ENCODE measurements around the gene CAPN15.
"Not testable (repeated sequence)": the region's sequence is repeated elsewhere in the genome, so short reads cannot be mapped to it uniquely, and the experiment has no call there.

The CAPN15 gene

GRCh38 chr16:507527-507926 lies 20.0 kb upstream of the CAPN15 start:
- not testable (repeated sequence) for DNase-seq

- no peak for DNase-seq
Observed at GRCh38 chr16:507996-508395, 19.5 kb upstream of the CAPN15 start.

DNA sequence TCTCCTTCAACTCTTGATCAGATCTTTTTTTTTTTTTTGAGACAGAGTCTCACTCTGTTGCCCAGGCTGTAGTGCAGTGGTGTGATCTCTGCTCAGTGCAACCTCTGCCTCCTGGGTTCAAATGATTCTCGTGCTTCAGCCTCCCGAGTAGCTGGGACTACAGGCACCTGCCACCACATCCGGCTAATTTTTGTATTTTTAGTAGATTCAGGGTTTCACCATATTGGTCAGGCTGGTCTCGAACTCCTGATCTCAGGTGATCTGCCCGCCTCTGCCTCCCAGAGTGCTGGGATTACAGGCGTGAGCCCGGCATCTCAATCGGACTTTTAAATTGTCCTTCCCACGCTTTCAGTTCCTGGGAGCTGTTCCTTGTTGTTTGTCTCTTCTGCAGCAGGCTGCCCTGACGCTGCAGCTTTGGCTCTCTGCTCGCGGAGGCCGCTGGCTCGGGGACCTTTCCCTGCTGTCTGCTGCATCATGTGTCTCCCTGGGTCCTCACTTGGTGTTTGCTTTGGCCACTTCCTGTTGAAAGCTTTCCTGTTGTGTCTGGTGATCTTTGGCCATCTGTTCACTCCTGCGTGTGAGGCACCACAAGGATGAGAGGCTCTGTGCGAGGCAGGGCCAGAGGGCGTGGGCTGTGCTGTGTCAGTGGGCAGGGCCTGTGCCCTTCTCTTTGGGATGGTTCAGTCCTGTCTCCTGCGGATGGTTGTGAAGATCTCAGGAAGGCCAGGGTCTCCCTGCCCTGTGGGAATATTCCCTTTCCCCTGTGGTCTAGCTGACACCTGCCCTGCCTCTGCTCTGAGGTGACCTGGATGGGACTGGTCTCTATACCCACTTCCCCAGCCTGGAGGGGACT lies 18.4 kb upstream of the CAPN15 start:
- DNase-seq = no peak

GRCh38 chr16:510066-510825 lies 17.3 kb upstream of the CAPN15 start:
- DNase-seq = no peak

- no peak for DNase-seq
Observed at GRCh38 chr16:512802-513201, 14.7 kb upstream of the CAPN15 start.

GRCh38 chr16:513950-514349 lies 13.6 kb upstream of the CAPN15 start:
- DNase-seq = no peak

- no peak for DNase-seq
Observed at GRCh38 chr16:515175-515938, 12.2 kb upstream of the CAPN15 start.

DNA sequence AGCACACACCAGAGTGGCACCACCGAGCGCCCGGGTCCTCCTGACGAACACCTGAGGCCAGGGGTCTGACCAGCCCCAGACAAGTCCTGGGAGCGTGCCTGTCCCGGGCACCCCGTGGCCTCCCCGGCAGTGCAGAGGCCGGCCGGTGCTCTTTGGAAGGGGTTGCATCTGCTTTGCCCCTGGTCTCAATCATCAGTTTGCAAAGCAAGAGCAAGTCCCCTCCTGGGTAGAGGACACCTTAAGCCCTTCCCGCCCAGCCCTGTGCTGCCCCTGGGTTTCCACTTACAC lies 11.6 kb upstream of the CAPN15 start:
- DNase-seq = no peak

DNA sequence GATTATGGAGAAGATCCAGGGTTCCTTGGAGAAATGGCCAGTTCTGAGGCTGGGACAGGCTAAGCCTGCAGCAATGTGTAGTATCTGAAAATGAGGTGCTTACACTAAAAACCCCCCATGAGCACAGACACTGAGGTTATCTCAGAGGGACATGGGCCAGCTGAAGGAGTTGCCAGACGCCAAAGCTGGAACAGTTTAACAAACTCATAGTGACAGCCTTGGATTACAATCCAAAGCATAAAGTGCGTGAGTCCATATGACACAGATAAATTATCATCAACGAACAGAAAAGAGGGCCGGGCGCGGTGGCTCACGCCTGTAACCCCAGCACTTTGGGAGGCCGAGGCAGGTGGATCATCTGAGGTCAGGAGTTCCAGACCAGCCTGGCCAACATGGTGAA lies 11.2 kb upstream of the CAPN15 start:
- DNase-seq = no peak

DNA sequence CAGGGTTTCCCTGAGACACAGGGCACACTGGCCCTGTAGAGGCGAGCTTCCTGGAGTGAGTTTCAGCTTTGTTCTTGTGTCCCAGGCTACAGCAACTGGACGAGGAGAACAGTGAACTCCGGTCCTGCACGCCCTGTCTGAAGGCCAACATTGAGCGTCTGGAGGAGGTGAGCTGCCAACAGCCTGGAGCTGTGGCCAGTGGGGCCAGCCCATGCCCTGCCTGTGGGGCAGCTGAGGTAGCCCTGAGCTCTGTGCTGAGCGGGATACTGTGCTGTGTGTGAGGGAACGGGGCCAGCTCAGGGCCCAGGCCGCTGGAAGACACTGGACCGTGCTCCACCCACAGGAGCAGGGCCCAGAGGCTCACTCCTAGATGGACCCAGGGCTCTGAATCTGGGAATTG lies 8.7 kb upstream of the CAPN15 start:
- no peak for DNase-seq

DNA sequence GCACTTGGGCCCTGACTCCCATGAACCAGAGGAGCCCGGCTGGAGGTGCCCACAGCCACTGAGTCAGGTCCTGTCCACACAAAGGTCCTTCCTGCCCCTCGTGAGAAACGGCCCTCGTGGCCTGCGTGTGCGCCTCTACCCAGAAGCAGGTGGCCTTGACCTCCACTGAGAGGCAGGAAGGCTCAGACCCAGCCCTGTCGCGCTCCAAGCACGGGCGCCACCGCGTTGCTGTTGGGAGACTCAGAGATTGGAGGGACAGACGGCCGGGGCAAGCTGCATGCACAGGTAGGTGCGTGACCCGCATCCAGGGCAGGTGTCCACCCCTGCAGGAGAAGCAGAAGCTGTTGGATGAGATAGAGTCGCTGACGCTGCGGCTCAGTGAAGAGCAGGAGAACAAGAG lies 8.1 kb upstream of the CAPN15 start:
- DNase-seq = no peak

DNA sequence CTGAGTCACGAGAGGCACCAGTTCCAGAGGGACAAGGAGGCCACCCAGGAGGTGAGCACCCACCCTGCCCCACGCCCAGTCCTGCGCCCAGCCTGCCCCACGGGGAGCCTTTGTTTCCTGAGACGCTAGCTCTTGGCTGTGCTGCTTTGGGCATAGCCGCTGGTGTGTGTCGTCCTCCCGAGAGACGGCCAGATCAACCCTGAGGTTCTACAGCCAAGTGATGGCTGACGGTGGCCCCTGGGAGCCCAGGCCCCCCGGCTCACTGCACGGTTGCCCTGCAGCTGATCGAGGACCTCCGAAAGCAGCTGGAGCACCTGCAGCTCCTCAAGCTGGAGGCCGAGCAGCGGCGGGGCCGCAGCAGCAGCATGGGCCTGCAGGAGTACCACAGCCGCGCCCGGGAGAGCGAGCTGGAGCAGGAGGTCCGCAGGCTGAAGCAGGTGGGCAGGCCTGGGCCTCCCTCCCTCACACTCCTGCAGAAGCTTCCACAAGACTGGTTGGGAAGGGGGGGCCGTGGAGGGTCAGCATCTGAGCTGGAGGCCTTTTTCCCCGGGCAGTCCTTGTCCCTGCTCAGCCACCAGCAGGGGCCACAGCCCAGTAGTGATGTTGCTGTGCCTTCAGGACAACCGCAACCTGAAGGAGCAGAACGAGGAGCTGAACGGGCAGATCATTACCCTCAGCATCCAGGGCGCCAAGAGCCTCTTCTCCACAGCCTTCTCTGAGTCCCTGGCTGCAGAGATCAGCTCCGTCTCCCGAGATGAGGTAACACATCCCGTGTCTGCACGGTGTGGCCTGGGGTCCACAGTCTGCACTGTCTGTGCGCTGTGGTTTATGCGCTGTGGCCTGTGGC lies 7.4 kb upstream of the CAPN15 start:
- no peak for DNase-seq

- DNase-seq = no peak
Observed at GRCh38 chr16:520847-521246, 6.7 kb upstream of the CAPN15 start.

DNA sequence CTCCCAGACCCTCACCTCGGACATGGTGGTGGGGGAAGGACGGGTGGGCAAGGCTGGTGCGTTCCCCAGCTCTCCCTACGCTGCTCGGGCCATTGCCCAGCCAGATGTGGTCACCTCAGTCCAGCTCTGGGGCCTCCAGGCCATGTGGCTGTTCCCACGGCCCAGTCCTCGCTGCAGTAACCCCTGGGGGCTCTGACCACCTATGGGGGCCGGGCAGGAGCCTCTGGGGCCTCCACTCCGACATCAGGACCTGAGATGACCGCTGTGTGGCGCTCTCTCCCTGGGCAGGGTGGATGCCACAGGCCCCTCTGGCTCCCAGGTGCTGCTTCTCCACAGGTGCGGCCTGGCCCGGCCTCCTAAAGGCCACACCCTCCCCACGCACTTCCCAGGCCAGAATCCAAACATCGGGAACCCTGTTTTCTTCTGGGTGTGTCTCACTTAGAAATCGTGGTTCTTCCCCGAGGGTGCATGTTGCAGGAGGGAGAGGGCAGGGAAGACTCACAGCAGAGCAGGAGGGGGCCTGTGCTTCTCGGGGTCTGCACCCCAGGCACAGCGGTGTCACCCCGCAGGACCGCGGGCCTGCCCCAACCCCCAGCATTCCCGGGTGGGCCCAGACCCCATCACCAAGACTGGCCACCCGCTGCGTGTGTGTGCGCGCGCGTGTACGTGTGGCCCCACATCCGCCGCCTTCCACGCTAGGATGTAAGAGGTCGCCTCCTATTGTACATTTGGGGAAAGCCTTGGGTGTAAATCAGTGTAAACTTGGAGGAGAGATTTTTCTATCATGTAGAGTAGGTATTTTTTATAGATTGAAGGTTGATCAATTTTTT lies 5.9 kb upstream of the CAPN15 start:
- DNase-seq = no peak

DNA sequence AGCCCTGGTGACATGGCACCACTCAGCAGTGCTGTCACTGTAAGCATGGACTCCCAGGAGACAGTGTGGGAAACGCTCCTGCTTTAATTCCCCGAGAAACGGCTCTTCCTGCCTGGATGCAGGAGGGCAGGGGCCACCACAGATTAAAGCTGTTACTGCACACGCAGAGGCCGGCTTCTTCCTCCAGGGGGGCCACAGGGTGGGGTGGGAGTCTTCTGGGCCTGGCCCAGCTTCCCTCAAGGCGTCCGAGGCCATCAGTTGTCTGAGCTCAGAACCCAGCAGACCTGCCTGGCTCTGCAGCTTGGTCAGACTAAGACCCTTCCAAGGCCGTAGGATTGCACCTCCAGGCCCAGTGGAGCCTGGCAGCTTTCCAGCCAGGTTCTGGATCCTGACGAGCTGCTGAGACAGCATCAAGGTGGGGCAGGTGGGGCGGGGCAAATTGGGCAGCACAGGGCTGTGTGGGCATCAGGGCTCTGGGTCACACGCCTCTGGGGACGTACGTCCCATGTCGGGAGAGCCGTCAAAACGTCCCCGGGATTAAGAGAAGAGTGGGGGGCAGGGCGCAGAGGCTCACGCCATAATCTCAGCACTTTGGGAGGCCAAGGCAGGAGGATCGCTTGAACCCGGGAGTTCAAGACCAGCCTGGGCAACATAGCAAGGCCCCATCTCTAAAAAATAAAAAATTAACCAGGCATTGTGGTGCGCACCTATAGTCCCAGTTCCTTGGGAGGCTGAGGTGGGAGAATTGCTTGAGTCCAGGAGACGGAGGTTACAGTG lies 5.0 kb upstream of the CAPN15 start:
- no peak for DNase-seq

DNA sequence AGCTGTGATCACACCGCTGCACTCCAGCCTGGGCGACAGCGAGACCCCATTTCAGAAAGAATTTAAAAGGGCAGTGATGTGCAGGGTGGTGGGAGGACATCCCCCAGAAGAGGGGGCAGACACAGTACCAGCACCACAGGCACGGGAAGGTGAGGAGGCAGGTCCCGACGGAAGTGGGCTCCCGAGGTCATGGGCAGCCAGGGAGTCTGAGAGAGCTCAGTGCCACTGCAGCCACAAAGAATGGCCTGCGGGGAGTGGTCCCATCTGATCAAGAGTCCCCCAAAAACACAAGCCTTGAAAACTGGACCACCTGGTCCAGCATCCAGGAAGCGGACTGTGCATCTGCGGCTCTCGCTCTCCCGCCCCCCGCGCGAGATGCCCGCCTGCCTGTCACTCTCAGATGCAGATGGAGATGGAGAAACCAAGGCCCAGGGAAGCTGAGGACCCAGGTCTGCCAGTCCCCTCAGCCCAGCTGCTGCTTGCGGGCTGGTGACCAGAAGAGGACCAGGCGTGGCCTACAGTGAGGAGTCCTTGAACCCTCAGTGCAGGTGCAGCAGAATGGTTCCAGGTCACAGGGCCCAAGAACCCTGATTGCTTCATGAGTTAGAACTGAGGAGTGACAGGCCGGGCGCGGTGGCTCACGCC lies 4.3 kb upstream of the CAPN15 start:
- DNase-seq = no peak

DNA sequence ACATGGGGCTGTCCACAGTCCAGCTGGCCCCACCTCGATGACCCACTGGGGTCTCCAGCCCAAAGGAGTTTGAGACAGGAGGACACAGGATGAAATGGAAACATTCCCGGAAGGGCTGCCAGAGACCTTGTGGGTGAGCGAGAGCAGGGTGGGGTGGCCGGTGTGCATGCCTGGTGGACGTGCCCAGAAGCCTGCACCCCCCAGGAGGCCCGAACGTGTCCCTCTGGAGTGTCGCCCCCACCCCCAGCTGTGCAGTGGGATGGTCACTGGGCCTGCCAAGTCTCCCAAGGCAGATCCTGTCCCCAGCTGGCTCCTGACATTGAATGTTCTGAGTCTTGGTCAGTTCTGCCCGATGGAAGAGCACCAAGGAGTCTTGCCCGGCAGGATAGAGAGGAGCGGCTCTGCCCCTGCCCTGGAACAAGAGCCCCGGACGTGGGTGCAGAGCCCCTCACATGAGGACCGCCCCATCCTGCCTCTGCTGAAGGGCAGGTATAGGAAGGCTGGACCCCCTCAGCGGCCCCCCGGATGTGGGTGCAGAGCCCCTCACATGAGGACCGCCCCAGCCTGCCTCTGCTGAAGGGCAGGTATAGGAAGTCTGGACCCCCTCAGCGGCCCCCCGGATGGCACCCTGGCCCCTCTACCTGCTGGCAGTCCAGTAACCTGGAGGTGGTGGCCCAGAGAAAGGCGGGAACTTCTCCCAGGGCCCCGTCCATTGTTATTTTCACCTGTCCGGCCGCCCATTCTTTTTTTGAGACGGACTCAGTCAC lies 3.1 kb upstream of the CAPN15 start:
- no peak for DNase-seq

- DNase-seq = no peak
Observed at GRCh38 chr16:525123-525519, 2.4 kb upstream of the CAPN15 start.

DNA sequence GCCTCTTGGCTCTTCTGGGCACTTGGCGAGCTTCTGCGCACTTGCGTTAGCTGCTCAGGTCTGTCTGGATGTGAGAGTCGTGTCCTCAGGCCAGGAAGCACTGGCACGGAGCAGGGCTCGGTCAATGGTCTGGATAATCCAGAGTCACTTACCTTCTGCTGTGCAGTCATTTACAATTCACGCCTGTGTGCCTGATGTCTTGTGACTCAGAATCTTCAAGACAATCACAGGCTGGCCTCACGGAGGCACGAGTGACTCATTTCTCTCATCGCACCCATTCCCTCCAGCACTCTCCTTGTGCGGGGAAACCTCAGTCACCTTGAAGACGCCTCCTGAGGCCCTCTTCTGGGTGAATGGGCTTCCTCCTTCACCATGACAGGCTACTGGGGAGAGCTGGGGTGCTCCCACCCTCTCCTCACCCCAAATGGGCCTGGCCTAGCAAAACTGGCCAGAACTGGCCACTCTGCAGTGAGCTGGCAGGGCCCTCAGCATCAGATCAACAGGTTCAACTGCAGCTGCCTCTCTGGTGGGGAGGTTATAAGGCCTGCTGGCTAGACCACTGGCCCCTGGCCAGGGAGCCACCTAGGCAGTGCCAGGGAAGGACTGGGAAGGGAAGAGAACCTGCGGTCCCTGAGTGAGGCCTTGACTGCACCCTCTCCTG lies 1.9 kb upstream of the CAPN15 start:
- peak; percentile 63 to 72 for DNase-seq
